Measurements from ENCODE around the gene BCAS3. TPM values are rescaled to one million over a fixed set of nuclear protein-coding genes. Genes with fewer than 3 reads are reported as not detected.

The BCAS3 gene
- total and polyA plus RNA-seq, 9 donors: 9.4 to 37.0 (median 21.6) TPM

GRCh38 chr17:60712675-60713074 lies 35.0 kb downstream of the BCAS3 start:
- H3K9me3 ChIP-seq: no peaks in the 10 kb centered on the region
- no peak for TF ChIP-seq POLR2A (IDR thresholded peaks at IDR 0.05)
- no peak for TF ChIP-seq EP300 (IDR thresholded peaks at IDR 0.05)
- TF ChIP-seq, protein P1, sequence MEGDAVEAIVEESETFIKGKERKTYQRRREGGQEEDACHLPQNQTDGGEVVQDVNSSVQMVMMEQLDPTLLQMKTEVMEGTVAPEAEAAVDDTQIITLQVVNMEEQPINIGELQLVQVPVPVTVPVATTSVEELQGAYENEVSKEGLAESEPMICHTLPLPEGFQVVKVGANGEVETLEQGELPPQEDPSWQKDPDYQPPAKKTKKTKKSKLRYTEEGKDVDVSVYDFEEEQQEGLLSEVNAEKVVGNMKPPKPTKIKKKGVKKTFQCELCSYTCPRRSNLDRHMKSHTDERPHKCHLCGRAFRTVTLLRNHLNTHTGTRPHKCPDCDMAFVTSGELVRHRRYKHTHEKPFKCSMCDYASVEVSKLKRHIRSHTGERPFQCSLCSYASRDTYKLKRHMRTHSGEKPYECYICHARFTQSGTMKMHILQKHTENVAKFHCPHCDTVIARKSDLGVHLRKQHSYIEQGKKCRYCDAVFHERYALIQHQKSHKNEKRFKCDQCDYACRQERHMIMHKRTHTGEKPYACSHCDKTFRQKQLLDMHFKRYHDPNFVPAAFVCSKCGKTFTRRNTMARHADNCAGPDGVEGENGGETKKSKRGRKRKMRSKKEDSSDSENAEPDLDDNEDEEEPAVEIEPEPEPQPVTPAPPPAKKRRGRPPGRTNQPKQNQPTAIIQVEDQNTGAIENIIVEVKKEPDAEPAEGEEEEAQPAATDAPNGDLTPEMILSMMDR (IDR thresholded peaks at IDR 0.05): no peak
- 96 to 98% (median 97%) methylated on average over 2 of the region's 2 CpGs for WGBS, 3 donors
- no peaks in the 10 kb centered on the region for H3K27me3 ChIP-seq
- no peak for DNase-seq
- intact Hi-C loops (cut with DNase I): no loop called here
- H3K4me3 ChIP-seq: no peak overlapping the region
- no peaks in the 10 kb centered on the region for H3K36me3 ChIP-seq
- peaks cover 5% of the 10 kb centered on the region for H3K4me1 ChIP-seq (ENCODE audit: insufficient read depth)
- no peak overlapping the region for H3K27ac ChIP-seq

GRCh38 chr17:60713608-60714007 lies 36.0 kb downstream of the BCAS3 start:
- WGBS, 3 donors: 92 to 98% (median 98%) methylated on average over 2 of the region's 2 CpGs
- TF ChIP-seq, protein P1 (IDR thresholded peaks at IDR 0.05): no peak
- TF ChIP-seq POLR2A (IDR thresholded peaks at IDR 0.05) (no peak), EP300 (IDR thresholded peaks at IDR 0.05) (no peak)
- Histone ChIP-seq H3K27me3 (no peaks in the 10 kb centered on the region), H3K4me1 (ENCODE audit: insufficient read depth) (peaks cover 5% of the 10 kb centered on the region), H3K27ac (no peak overlapping the region), H3K4me3 (no peak overlapping the region), H3K9me3 (no peaks in the 10 kb centered on the region), H3K36me3 (no peaks in the 10 kb centered on the region)
- intact Hi-C loops (cut with DNase I): no loop called here
- no peak for DNase-seq

GRCh38 chr17:60716766-60717165 lies 39.1 kb downstream of the BCAS3 start:
- intact Hi-C loops (cut with DNase I): no loop called here
- Histone ChIP-seq H3K4me3 (no peak overlapping the region), H3K4me1 (ENCODE audit: insufficient read depth) (peaks cover 1% of the 10 kb centered on the region), H3K36me3 (no peaks in the 10 kb centered on the region), H3K27ac (no peak overlapping the region), H3K27me3 (no peaks in the 10 kb centered on the region), H3K9me3 (no peaks in the 10 kb centered on the region)
- no peak for DNase-seq
- TF ChIP-seq, protein P1 (IDR thresholded peaks at IDR 0.05): no peak
- TF ChIP-seq POLR2A (IDR thresholded peaks at IDR 0.05) (no peak), EP300 (IDR thresholded peaks at IDR 0.05) (no peak)
- WGBS, 3 donors: 83 to 95% (median 93%) methylated on average over 1 of the region's 1 CpG

- no peak for DNase-seq
- Histone ChIP-seq H3K4me1 (ENCODE audit: insufficient read depth) (no peaks in the 10 kb centered on the region), H3K27me3 (no peaks in the 10 kb centered on the region), H3K27ac (no peak overlapping the region), H3K9me3 (no peaks in the 10 kb centered on the region), H3K36me3 (no peaks in the 10 kb centered on the region), H3K4me3 (no peak overlapping the region)
- WGBS, 3 donors: 94 to 95% (median 94%) methylated on average over 9 of the region's 9 CpGs
- intact Hi-C loops (cut with DNase I): no loop called here
- TF ChIP-seq EP300 (IDR thresholded peaks at IDR 0.05) (no peak), POLR2A (IDR thresholded peaks at IDR 0.05) (no peak)
- TF ChIP-seq, protein P1 (IDR thresholded peaks at IDR 0.05): no peak
These were observed 40.2 kb downstream of the BCAS3 start for GRCh38 chr17:60717814-60718213.

All from ovary (tissue), 9 donors.